HEK293 (cell line): ENCODE data around the gene CCDC27.

ENCODE experiments used
- CTCF ChIA-PET: fragments of 350-600 bp; formaldehyde crosslinking; extraction: SDS; loops from one replicate; lab custom pipeline; 2021; ENCODE audit warnings: antibody characterized with exemption; lab: Yijun Ruan, JAX
- POLR2A ChIA-PET: fragments of 300-600 bp; formaldehyde crosslinking; extraction: SDS; loops from one replicate; lab custom pipeline; 2020; ENCODE audit warnings: antibody characterized with exemption, inconsistent platforms; lab: Yijun Ruan, JAX
- H3K27ac ChIP-seq: fragments of 200-500 bp; sonication (Bioruptor generic); 2 replicates; pipeline ENCODE4 v1.5.1; 2014; ENCODE audit warnings: low read depth, low read length, control low read depth, inconsistent platforms; ENCODE audit errors: extremely low read depth
- H3K36me3 ChIP-seq, 2 experiments: fragments of 200-500 bp in 1 of 2; sonication (Bioruptor generic) in 1 of 2; 1 replicate in 1 of 2; 2 replicates in 1 of 2; pipeline ENCODE4 v1.5.1; 2014 to 2017; ENCODE audit warnings: inconsistent platforms in 2 of 2, low read length in 2 of 2; ENCODE audit not compliant: control insufficient read depth in 2 of 2, insufficient read depth in 1 of 2
- H3K4me1 ChIP-seq: fragments of 200-500 bp; sonication (Bioruptor generic); 2 replicates; pipeline ENCODE4 v1.5.1; 2014; ENCODE audit warnings: mild to moderate bottlenecking, low read length, inconsistent platforms; ENCODE audit not compliant: control insufficient read depth, insufficient read depth
- H3K4me3 ChIP-seq: 2 replicates; pipeline ENCODE4 v1.5.1; 2011; ENCODE audit warnings: low read depth, mild to moderate bottlenecking, control low read depth, low read length, moderate library complexity
- H3K9me3 ChIP-seq: fragments of 200-500 bp; sonication (Bioruptor generic); 2 replicates; pipeline ENCODE4 v1.5.1; 2014; ENCODE audit warnings: low read depth, low read length, inconsistent platforms; ENCODE audit not compliant: control insufficient read depth, insufficient read depth
- AEBP2 ChIP-seq: fragments of 450-650 bp; formaldehyde crosslinking; IDR thresholded peaks from 2 replicates; pipeline ENCODE4 v1.5.1; 2016; ENCODE audit warnings: missing biosample characterization, missing genetic modification characterization, borderline replicate concordance
- ATF2 ChIP-seq: fragments of 450-650 bp; formaldehyde crosslinking; IDR thresholded peaks from 2 replicates; pipeline ENCODE4 v1.5.1; 2016; ENCODE audit warnings: missing biosample characterization, missing genetic modification characterization, low read depth
- BCL11A ChIP-seq: fragments of 450-650 bp; formaldehyde crosslinking; IDR thresholded peaks from 2 replicates; pipeline ENCODE4 v1.5.1; 2016; ENCODE audit warnings: low read depth, missing biosample characterization, missing genetic modification characterization
- BCL11B ChIP-seq: fragments of 450-650 bp; formaldehyde crosslinking; IDR thresholded peaks from 2 replicates; pipeline ENCODE4 v1.5.1; 2016; ENCODE audit warnings: low read depth, missing biosample characterization, missing genetic modification characterization
- EGR2 ChIP-seq: fragments of 450-650 bp; formaldehyde crosslinking; IDR thresholded peaks from 2 replicates; pipeline ENCODE4 v1.5.1; 2016; ENCODE audit warnings: low read depth, missing biosample characterization, missing genetic modification characterization
- OSR2 ChIP-seq: fragments of 450-650 bp; formaldehyde crosslinking; IDR thresholded peaks from 2 replicates; pipeline ENCODE4 v1.5.1; 2016; ENCODE audit warnings: missing biosample characterization, missing genetic modification characterization
- SP2 ChIP-seq: fragments of 450-650 bp; formaldehyde crosslinking; IDR thresholded peaks from 2 replicates; pipeline ENCODE4 v1.5.1; 2016; ENCODE audit warnings: missing biosample characterization, missing genetic modification characterization
- TCF7L2 ChIP-seq: IDR thresholded peaks from 2 replicates; pipeline ENCODE4 v1.6.1; 2011; ENCODE audit warnings: low read depth, mild to moderate bottlenecking, inconsistent platforms, low read length, moderate library complexity, borderline replicate concordance
- ZFHX2 ChIP-seq: fragments of 450-650 bp; formaldehyde crosslinking; conservative IDR thresholded peaks from 2 replicates; pipeline ENCODE4 v1.5.1; 2016; ENCODE audit warnings: missing biosample characterization, missing genetic modification characterization
- ZFP41 ChIP-seq: fragments of 450-650 bp; formaldehyde crosslinking; IDR thresholded peaks from 2 replicates; pipeline ENCODE4 v1.5.1; 2016; ENCODE audit warnings: missing biosample characterization, missing genetic modification characterization, borderline replicate concordance
- ZNF138 ChIP-seq: fragments of 450-650 bp; formaldehyde crosslinking; IDR thresholded peaks from 2 replicates; pipeline ENCODE4 v1.5.1; 2016; ENCODE audit warnings: missing biosample characterization, missing genetic modification characterization, borderline replicate concordance
- ZNF302 ChIP-seq: fragments of 450-650 bp; formaldehyde crosslinking; IDR thresholded peaks from 2 replicates; pipeline ENCODE4 v1.5.1; 2016; ENCODE audit warnings: missing biosample characterization, missing genetic modification characterization, low read depth
- ZNF350 ChIP-seq: fragments of 450-650 bp; formaldehyde crosslinking; IDR thresholded peaks from 2 replicates; pipeline ENCODE4 v1.5.0; 2017; ENCODE audit warnings: missing biosample characterization, mild to moderate bottlenecking, missing genetic modification characterization
- ZNF544 ChIP-seq: fragments of 450-650 bp; formaldehyde crosslinking; IDR thresholded peaks from 2 replicates; pipeline ENCODE4 v1.5.0; 2017; ENCODE audit warnings: missing biosample characterization, missing genetic modification characterization
- ZNF558 ChIP-seq: fragments of 450-650 bp; formaldehyde crosslinking; IDR thresholded peaks from 2 replicates; pipeline ENCODE4 v1.5.1; 2016; ENCODE audit warnings: missing biosample characterization, missing genetic modification characterization
- ZNF571 ChIP-seq: fragments of 450-650 bp; formaldehyde crosslinking; IDR thresholded peaks from 2 replicates; pipeline ENCODE4 v1.5.0; 2017; ENCODE audit warnings: missing biosample characterization, missing genetic modification characterization
- ZNF600 ChIP-seq: fragments of 450-650 bp; formaldehyde crosslinking; IDR thresholded peaks from 2 replicates; pipeline ENCODE4 v1.5.1; 2016; ENCODE audit warnings: missing biosample characterization, missing genetic modification characterization
- ZNF658 ChIP-seq: fragments of 450-650 bp; formaldehyde crosslinking; IDR thresholded peaks from 2 replicates; pipeline ENCODE4; 2016; ENCODE audit warnings: missing biosample characterization, missing genetic modification characterization
- ZNF792 ChIP-seq: fragments of 450-650 bp; formaldehyde crosslinking; IDR thresholded peaks from 2 replicates; pipeline ENCODE4 v1.5.1; 2016; ENCODE audit warnings: missing biosample characterization, missing genetic modification characterization
- ZSCAN16 ChIP-seq: fragments of 450-650 bp; formaldehyde crosslinking; IDR thresholded peaks from 2 replicates; pipeline ENCODE4 v1.5.1; 2016; ENCODE audit warnings: missing biosample characterization, missing genetic modification characterization
- TF ChIP-seq, protein P1 (sequence below): fragments of 450-650 bp; formaldehyde crosslinking; IDR thresholded peaks from 2 replicates; pipeline ENCODE4 v1.5.1; 2016; ENCODE audit warnings: missing biosample characterization, missing genetic modification characterization
- TF ChIP-seq, protein P2 (sequence below): fragments of 450-650 bp; formaldehyde crosslinking; IDR thresholded peaks from 2 replicates; pipeline ENCODE4 v1.5.1; 2016; ENCODE audit warnings: missing biosample characterization, missing genetic modification characterization
- TF ChIP-seq, protein P3 (sequence below): fragments of 450-650 bp; formaldehyde crosslinking; IDR thresholded peaks from 2 replicates; pipeline ENCODE4 v1.5.1; 2016; ENCODE audit warnings: missing biosample characterization, missing genetic modification characterization

CCDC27 gene

GRCh38 chr1:3727825-3728776 is 24.1 kb upstream of the CCDC27 start:
- ChIA-PET CTCF (interaction anchor here (0.6 to 0.7 kb wide), 3 partner anchors 56 to 113 kb away, joined by 3 read pairs; no protein-coding TSS in a partner anchor), POLR2A (no interaction called here)
- no peak overlapping the region for H3K27ac ChIP-seq
- H3K4me1 ChIP-seq = no peaks in the 10 kb centered on the region
- H3K9me3 ChIP-seq = no peaks in the 10 kb centered on the region
- TF ChIP-seq ZNF302 (tag by site-specific recombination) = no peak
- TF ChIP-seq, protein P1, sequence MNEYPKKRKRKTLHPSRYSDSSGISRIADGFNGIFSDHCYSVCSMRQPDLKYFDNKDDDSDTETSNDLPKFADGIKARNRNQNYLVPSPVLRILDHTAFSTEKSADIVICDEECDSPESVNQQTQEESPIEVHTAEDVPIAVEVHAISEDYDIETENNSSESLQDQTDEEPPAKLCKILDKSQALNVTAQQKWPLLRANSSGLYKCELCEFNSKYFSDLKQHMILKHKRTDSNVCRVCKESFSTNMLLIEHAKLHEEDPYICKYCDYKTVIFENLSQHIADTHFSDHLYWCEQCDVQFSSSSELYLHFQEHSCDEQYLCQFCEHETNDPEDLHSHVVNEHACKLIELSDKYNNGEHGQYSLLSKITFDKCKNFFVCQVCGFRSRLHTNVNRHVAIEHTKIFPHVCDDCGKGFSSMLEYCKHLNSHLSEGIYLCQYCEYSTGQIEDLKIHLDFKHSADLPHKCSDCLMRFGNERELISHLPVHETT (tag by site-specific recombination) = no peak
- TF ChIP-seq BCL11B (tag by site-specific recombination) = no peak
- TF ChIP-seq ZFP41 = no peak
- TF ChIP-seq, protein P2, sequence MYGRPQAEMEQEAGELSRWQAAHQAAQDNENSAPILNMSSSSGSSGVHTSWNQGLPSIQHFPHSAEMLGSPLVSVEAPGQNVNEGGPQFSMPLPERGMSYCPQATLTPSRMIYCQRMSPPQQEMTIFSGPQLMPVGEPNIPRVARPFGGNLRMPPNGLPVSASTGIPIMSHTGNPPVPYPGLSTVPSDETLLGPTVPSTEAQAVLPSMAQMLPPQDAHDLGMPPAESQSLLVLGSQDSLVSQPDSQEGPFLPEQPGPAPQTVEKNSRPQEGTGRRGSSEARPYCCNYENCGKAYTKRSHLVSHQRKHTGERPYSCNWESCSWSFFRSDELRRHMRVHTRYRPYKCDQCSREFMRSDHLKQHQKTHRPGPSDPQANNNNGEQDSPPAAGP (tag by site-specific recombination) = 0 out of 2 replicates have a peak, but pooled peaks have one; percentile 26
- no peak for TF ChIP-seq ZNF558
- no peak for TF ChIP-seq ZNF792
- TF ChIP-seq ZNF600 (tag by site-specific recombination) = peak; percentile 50; the same call in 1 of the 2 replicates
- no peak for TF ChIP-seq AEBP2 (tag by site-specific recombination)
- TF ChIP-seq ZNF571 = no peak
- TF ChIP-seq ATF2 = no peak
- peak; percentile 7; the same call in 1 of the 2 replicates for TF ChIP-seq SP2 (tag by site-specific recombination)
- H3K36me3 ChIP-seq = peaks cover 0 to 66% of the 10 kb centered on the region in 2 experiments; a peak in 1 of 3 replicates
- no peak overlapping the region for H3K4me3 ChIP-seq

DNA sequence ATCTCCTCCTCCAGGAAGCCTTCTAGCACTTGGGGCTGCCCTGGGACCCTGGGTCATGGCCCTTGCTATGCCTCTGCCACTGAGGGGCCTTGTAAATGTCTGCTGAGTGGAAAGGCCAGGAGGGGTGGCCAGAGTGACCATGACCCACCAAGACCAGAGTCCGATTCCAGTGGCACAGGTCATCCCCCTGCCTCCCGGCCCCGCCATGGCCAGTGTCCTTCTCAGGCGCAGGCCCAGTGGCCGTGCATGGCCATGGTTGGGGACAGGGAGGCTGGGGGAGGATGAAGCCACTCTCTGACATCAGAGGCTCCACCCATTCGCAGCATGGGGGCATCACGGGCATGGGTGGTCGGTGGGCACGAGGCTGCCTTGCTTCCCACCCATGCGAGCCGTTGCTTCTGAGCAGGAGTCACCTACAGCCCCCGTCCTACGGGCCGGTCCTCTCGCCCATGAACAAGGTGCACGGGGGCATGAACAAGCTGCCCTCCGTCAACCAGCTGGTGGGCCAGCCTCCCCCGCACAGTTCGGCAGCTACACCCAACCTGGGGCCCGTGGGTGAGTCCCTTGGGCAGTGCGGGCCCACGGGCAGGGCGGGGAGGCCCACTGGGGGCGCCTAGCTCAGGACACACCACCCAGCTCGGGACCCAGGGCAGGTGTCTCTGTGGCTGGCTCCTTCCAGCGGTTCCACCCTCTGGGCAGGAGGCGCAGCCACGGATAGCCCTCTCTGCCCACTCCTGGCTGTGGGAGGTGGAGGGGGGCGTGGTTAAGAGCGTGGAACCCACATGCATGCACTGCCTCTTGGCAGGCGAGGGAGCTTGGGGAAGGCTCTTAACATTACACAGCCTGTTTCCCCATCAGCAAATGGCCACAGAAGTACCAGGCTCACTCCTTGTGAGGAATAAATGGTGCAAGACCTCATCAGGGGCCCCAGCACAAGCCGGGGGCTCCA is 22.4 kb upstream of the CCDC27 start:
- CTCF ChIA-PET = no interaction called here
- Histone ChIP-seq H3K27ac (no peak overlapping the region), H3K4me3 (no peak overlapping the region), H3K9me3 (no peaks in the 10 kb centered on the region), H3K36me3 (peaks cover 0 to 82% of the 10 kb centered on the region in 2 experiments; a peak in 1 of 3 replicates), H3K4me1 (no peaks in the 10 kb centered on the region)
- POLR2A ChIA-PET = no interaction called here
- TF ChIP-seq ZNF350 (tag by site-specific recombination) (no peak), EGR2 (tag by site-specific recombination) (peak; percentile 86), ZNF544 (tag by site-specific recombination) (no peak), BCL11A (tag by site-specific recombination) (peak; percentile 41; the same call in 1 of the 2 replicates), ZFHX2 (peak; percentile 85), TCF7L2 (no peak), OSR2 (tag by site-specific recombination) (no peak), ZNF658 (tag by site-specific recombination) (no peak), SP2 (tag by site-specific recombination) (peak; percentile 22; the same call in 1 of the 2 replicates), ZSCAN16 (tag by site-specific recombination) (no peak), ZNF138 (no peak)
- TF ChIP-seq, protein P3, sequence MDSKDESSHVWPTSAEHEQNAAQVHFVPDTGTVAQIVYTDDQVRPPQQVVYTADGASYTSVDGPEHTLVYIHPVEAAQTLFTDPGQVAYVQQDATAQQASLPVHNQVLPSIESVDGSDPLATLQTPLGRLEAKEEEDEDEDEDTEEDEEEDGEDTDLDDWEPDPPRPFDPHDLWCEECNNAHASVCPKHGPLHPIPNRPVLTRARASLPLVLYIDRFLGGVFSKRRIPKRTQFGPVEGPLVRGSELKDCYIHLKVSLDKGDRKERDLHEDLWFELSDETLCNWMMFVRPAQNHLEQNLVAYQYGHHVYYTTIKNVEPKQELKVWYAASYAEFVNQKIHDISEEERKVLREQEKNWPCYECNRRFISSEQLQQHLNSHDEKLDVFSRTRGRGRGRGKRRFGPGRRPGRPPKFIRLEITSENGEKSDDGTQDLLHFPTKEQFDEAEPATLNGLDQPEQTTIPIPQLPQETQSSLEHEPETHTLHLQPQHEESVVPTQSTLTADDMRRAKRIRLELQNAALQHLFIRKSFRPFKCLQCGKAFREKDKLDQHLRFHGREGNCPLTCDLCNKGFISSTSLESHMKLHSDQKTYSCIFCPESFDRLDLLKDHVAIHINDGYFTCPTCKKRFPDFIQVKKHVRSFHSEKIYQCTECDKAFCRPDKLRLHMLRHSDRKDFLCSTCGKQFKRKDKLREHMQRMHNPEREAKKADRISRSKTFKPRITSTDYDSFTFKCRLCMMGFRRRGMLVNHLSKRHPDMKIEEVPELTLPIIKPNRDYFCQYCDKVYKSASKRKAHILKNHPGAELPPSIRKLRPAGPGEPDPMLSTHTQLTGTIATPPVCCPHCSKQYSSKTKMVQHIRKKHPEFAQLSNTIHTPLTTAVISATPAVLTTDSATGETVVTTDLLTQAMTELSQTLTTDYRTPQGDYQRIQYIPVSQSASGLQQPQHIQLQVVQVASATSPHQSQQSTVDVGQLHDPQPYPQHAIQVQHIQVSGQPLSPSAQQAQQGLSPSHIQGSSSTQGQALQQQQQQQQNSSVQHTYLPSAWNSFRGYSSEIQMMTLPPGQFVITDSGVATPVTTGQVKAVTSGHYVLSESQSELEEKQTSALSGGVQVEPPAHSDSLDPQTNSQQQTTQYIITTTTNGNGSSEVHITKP (tag by site-specific recombination) = peak; percentile 36; the same call in 1 of the 2 replicates
